GM18520 (cell line): Measurements from ENCODE around the gene DYSF.

Experiments used
- ATAC-seq: cut with Tn5 transposase; IDR thresholded peaks from one replicate; pipeline ENCODE4 v1.9.1; 2021; ENCODE audit not compliant: unreplicated experiment

DYSF gene

GRCh38 chr2:71496156-71496770 is 42.9 kb downstream of the DYSF start:
- ATAC-seq = no peak

- ATAC-seq = no peak
Observed at GRCh38 chr2:71498261-71498701, 44.9 kb downstream of the DYSF start.

GRCh38 chr2:71499691-71500090 is 46.3 kb downstream of the DYSF start:
- no peak for ATAC-seq

- no peak for ATAC-seq
Observed at GRCh38 chr2:71500426-71501079, 47.2 kb downstream of the DYSF start.

DNA sequence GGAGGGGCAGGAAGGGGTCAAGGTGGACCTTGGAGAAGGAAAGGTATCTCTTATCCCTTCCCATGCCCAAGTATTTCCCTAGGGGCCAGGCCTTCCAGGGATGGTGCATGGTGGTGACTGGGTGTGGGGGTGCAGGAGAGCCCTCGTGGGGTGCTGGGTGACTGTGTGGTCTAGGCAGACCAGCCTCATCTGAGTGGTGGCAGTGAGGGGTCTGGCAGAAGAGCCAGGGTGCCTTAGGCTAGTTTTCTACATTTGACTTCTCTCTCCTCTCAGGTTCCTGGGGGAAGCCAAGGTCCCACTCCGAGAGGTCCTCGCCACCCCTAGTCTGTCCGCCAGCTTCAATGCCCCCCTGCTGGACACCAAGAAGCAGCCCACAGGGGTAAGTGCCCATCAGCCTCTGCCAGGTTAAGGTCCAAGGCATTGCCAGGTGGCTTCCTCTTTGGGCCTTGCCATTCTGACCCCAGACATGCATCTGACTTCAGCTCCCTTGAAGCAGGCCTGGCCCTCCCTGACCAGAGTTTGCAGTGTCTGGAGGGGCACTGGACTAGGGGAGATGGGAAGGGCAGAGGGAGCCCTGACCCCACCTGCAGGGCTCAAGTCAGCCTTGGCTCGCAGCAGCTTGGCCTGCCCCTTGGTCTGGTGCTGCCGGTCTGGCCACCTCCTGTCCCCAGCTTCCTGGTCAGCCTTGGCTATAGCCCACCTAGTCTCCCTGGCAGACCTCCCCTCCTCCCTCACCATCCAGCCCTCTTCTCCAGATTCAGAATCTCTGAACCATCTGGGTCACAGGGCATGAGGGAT is 49.8 kb downstream of the DYSF start:
- ATAC-seq = no peak

DNA sequence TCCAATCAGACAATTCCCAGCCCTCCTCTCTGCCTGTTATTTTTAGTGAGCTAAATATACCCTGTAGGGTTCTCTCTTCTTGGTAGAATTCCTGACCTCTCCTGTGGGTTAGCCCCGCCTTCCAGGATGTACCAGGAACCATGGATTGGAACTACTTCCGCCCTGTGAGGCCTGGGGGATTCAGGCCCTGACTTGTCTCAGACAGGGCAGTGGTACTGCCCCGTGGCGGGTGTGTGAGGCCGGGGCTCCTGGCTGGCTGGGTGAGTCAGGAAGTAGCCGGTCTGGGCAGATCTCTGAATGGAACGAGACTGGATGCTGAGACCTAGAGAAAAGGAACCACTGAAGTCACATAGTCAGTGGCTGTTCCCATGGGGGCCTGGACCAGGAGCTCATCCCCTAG is 50.5 kb downstream of the DYSF start:
- no peak for ATAC-seq

GRCh38 chr2:71504611-71505010 is 51.2 kb downstream of the DYSF start:
- no peak for ATAC-seq

- no peak for ATAC-seq
Observed at GRCh38 chr2:71505086-71505769, 51.9 kb downstream of the DYSF start.

- no peak for ATAC-seq
Observed at GRCh38 chr2:71505770-71506140, 52.4 kb downstream of the DYSF start.

- ATAC-seq = no peak
Observed at GRCh38 chr2:71506222-71507153, 53.1 kb downstream of the DYSF start.

- no peak for ATAC-seq
Observed at GRCh38 chr2:71507476-71507875, 54.1 kb downstream of the DYSF start.

- no peak for ATAC-seq
Observed at GRCh38 chr2:71510196-71510807, 56.9 kb downstream of the DYSF start.

- ATAC-seq = no peak
Observed at GRCh38 chr2:71510938-71511337, 57.6 kb downstream of the DYSF start.

DNA sequence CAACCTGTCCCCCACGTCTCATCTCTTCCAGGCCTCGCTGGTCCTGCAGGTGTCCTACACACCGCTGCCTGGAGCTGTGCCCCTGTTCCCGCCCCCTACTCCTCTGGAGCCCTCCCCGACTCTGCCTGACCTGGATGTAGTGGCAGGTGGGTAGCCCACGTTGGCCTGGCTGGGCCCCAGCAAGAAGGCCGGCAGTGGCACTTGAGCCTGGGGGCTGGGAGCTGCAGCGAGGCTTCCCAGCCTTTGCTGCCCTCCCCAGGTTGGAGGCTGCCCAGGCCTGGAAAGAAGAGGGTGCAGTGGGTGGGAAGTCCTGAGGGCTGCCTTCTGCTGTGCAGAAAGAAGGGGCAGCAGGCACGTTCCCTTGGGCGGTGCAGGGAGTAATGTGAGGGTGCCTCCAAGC is 58.4 kb downstream of the DYSF start:
- no peak for ATAC-seq

DNA sequence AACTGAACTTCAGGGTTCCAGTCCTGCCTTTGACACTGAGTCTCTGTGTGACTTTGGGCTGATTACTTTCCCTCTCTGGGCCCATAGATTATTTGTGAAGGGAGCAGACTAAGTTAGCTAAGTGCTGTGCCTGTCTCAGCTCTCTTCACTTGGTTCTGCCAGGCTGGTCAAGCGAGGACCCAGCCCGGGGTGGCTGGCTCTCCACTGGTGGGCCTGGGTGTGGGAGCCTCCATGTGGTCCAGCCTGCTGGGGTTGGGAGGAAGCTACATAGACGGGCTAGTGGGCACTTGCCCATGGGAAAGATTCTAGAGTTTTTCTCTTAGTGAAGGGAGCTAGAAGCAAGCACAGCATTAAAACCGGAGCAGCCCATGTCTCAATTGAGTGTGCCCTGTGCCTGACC is 59.0 kb downstream of the DYSF start:
- ATAC-seq = no peak

DNA sequence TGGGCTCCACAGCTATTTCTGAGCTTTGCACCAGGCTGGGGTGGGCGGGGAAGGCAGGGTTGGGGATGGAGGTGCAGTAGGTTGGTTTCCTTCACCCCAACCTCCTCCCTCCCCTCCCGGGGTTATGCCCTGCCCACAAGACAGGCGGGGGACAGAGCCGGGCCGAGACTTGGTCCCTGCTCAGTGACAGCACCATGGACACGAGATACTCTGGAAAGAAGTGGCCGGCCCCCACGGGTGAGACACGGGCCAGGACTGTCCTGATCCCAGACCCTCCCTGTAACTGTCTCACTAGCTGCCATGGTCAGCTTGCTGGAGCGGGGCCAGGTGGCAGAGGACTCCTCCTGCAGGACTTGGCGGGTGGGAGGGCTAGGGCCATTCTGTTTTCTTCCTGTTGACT is 59.7 kb downstream of the DYSF start:
- no peak for ATAC-seq

GRCh38 chr2:71513721-71514120 is 60.4 kb downstream of the DYSF start:
- no peak for ATAC-seq

- no peak for ATAC-seq
Observed at GRCh38 chr2:71516253-71516888, 63.0 kb downstream of the DYSF start.

DNA sequence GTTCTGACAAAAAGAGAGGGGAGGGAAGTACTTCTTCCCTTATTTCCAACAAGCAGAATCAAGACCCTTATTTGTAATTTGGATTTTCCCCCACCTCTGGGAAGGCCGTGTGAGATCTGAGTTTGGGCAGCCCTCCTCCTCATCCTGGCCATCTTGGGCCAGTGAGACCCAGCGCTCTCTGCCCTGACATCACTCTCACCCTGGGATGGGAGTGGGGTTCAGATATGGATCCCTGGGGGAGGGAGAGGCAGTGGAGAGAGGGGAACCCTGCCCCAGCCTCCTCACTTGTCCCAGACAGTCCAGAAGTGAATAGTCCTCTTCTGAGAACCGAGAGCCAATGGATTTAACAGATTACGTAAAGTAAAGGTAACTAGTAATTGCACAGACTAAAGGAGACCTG is 64.5 kb downstream of the DYSF start:
- no peak for ATAC-seq
